ENCODE data around the gene NUDC.
A peak's percentile ranks its signal among the peaks of the same experiment; 100 is the strongest.
"Not testable (repeated sequence)": the region's sequence is repeated elsewhere in the genome, so short reads cannot be mapped to it uniquely, and the experiment has no call there.

NUDC gene

GRCh38 chr1:26921540-26922430, at the start of gene NUDC:
Gene NUDC (plus strand): TSS chr1:26921743. CDS start chr1:26921849, 106 bp downstream.
- DNase-seq, result peak; percentile 97

- not testable (repeated sequence) for DNase-seq
Observed at GRCh38 chr1:26873097-26873496, 48.4 kb upstream of the NUDC start.

- DNase-seq, result no peak
Observed at GRCh38 chr1:26874896-26875295, 46.6 kb upstream of the NUDC start.

- DNase-seq, result no peak
Observed at GRCh38 chr1:26877326-26877725, 44.2 kb upstream of the NUDC start.

- DNase-seq, result no peak
Observed at GRCh38 chr1:26879793-26880192, 41.8 kb upstream of the NUDC start.

- not testable (repeated sequence) for DNase-seq
Observed at GRCh38 chr1:26881611-26882010, 39.9 kb upstream of the NUDC start.

GRCh38 chr1:26882696-26883463, 38.7 kb upstream of the NUDC start:
- DNase-seq, result no peak

- DNase-seq, result peak; percentile 22
Observed at GRCh38 chr1:26887125-26887524, 34.4 kb upstream of the NUDC start.

- DNase-seq, result no peak
Observed at GRCh38 chr1:26888231-26888630, 33.3 kb upstream of the NUDC start.

GRCh38 chr1:26889551-26890466, 31.7 kb upstream of the NUDC start, which contains the start of gene GPN2:
Gene GPN2 (minus strand): TSS chr1:26890283. CDS start chr1:26890096, 187 bp downstream.
- peak; percentile 61 for DNase-seq

GRCh38 chr1:26890467-26890796, 31.1 kb upstream of the NUDC start:
- no peak for DNase-seq

- no peak for DNase-seq
Observed at GRCh38 chr1:26894263-26894662, 27.3 kb upstream of the NUDC start.

- no peak for DNase-seq
Observed at GRCh38 chr1:26897351-26897750, 24.2 kb upstream of the NUDC start.

GRCh38 chr1:26900001-26900814, 21.3 kb upstream of the NUDC start, which contains the start of gene GPATCH3:
Gene GPATCH3 (minus strand): TSS chr1:26900467. CDS start chr1:26900442, 25 bp downstream.
- peak; percentile 78 for DNase-seq

- no peak for DNase-seq
Observed at GRCh38 chr1:26900815-26901511, 20.6 kb upstream of the NUDC start.

GRCh38 chr1:26907071-26907917, 14.2 kb upstream of the NUDC start:
- DNase-seq, result no peak

GRCh38 chr1:26909951-26910342, 11.6 kb upstream of the NUDC start:
- no peak for DNase-seq

GRCh38 chr1:26910343-26911160, 11.0 kb upstream of the NUDC start:
- DNase-seq, result no peak
